ENCODE data around the gene RASD1.

Gene RASD1

GRCh38 chr17:17527534-17527933 lies 31.3 kb upstream of the RASD1 start:
- no peak for DNase-seq (ENCODE audit: low read depth)

DNA sequence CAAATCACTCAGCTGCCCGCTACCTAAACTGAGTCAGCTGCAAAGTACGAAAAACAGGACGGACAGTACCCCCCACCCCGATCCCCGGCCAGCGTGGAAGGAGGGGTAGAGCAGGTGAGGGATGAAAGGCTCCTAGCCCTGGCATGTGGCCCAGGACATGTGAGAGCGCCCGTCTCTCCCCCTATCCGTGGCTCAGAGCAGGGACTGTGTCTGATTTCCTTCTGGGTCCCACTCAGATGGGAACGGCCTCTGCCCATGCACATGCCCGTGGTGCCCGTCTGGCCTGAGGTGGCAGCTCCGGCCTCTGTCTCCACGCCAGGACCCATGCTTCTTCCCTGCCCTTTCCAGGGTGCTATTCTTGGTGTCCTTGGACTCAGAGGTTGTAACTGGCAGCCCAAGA lies 30.2 kb upstream of the RASD1 start:
- DNase-seq (ENCODE audit: low read depth): no peak

GRCh38 chr17:17525956-17526355 lies 29.8 kb upstream of the RASD1 start:
- DNase-seq (ENCODE audit: low read depth): no peak

GRCh38 chr17:17525311-17525710 lies 29.1 kb upstream of the RASD1 start:
- no peak for DNase-seq (ENCODE audit: low read depth)

DNA sequence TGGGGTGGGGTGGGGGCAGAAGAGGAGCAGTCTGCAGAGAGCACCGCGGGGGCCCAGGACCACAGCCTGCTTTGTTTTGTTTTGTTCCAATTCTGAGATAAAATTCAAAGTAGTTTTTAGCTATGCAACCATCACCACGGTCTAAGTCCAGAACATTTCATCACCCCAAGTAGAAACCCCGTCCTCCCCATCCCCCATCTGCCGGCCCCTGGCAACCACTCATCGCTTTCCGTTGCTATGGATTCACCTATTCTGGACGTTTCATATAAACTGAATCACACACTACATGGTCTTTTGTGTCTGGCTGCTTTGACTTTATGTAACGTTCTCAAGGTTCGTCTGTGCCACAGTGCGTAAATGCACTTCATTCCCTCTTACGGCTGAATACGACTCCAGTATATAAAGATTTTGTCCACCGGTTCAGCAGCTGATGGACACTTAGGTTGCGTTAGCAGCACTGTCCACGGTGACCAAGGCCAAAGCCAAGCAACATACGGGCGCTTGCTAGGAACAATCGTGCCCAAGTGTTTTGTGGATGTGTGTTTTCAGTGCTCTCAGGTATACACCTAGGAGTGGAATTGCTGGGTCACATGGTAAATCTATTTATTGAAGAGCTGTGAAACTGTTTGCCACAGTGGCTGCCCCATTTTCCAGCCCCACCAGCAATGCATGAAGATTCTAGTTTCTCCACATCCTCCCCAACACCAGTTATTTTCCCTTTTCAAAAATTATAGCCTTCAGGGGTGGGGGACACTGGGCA lies 27.7 kb upstream of the RASD1 start:
- DNase-seq (ENCODE audit: low read depth): no peak

DNA sequence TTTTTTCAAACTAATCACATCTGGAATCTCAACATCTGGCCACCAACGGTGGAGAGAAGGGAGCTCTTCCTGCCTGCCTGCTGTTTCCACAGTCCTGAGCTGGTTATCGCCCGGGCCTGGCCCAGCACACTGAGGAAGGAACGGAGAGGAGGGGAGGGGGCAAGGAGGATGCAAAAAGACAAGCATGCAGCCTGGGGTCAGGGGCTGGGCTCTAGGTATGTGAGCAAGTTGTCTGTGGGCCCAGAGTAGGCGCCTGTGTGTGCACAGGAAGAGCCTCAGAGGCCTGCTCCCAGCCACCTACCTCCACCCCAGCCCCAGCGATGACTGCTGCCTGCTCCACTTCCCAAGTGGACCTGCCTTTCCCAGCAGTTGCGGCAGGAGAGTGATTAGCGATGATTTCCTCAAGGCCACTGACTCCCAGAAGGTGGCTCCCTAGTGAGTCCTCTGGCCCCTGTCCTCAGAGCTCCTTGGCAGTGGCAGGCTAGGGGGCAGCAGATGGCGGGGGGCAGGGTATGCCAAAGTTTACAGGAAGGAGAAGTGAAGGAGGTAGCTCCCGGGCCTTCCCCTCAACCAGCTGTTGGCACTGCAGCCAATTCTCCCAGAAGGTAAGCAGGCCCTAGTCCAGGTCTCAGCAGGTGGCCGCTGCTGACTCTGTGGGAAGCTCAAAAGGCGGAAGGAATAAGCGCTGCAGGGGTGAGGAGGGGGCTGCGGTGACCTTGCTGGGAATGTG lies 27.0 kb upstream of the RASD1 start:
- DNase-seq (ENCODE audit: low read depth): no peak

DNA sequence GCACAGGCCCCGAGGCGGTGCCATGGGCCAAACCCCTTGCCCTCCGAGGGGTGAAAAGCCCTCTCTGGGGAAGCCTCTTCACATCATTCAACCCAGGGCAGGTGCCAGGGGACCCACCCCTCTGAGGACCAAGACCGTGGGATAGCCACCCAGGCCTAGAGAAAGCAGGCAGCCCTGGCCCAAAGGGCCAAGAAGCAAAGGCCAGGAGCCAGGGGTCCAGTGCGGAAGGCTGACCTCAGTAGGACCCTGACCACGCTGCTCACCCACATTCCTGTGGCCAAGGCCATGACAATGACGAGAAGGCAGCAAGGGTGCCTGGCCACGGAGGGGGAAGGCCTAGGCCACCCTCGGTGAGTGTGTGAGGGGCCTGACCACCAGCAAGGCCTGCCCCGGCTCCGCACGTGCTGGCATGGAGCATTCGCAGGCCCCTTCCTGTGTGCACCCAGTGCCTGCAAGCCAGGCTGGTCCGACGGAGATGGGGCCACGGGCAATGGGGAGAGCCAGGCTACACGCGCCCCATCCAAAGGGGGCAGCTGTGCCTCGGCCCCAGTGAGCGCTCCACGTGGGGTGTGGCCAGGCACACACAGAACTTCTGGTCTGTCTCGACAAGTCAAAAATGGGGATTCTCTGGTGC lies 24.5 kb upstream of the RASD1 start:
- DNase-seq (ENCODE audit: low read depth): no peak

DNA sequence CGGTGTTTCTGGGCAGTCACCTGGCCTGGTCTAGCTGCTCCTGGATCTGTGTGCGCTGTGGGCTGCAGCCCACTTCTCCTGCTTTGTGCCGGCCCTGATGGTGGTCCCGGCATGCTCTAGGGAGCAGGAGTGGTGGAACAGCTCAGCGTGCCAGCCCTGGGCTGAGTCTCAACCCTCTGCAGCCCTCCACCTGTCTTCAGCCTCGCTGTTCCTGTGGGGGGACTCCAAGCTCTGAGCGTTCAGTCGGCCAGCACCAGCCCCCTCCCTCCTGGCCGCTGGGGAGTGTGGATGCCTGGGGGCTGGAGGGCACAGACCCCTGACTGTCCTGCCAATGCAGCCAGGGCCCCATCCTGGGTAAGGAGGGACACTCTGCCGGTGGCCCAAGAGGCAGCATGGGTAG lies 23.7 kb upstream of the RASD1 start:
- no peak for DNase-seq (ENCODE audit: low read depth)

GRCh38 chr17:17518951-17519350 lies 22.8 kb upstream of the RASD1 start:
- no peak for DNase-seq (ENCODE audit: low read depth)

DNA sequence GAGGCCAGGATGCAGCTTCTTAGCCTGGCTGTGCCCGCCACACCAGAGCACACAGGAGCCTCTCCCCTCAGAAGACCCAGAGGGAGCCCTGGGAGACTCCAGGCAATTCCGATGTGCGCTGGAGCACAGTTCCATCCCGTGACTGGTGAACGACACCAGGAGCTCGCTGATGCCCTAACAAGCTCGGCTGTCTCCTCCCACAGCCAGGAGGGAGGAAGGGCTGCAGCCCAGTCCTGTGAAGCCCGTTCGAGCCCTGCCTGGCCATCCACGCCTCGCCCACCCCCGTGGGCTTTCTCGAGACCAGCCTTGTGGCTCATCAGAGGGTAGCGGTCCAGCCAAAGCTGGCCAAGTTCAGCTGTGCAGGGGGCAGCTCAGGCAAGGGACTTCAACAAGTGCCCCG lies 21.8 kb upstream of the RASD1 start:
- DNase-seq (ENCODE audit: low read depth): no peak

- no peak for DNase-seq (ENCODE audit: low read depth)
These were observed 20.9 kb upstream of the RASD1 start for GRCh38 chr17:17516941-17517720.

DNA sequence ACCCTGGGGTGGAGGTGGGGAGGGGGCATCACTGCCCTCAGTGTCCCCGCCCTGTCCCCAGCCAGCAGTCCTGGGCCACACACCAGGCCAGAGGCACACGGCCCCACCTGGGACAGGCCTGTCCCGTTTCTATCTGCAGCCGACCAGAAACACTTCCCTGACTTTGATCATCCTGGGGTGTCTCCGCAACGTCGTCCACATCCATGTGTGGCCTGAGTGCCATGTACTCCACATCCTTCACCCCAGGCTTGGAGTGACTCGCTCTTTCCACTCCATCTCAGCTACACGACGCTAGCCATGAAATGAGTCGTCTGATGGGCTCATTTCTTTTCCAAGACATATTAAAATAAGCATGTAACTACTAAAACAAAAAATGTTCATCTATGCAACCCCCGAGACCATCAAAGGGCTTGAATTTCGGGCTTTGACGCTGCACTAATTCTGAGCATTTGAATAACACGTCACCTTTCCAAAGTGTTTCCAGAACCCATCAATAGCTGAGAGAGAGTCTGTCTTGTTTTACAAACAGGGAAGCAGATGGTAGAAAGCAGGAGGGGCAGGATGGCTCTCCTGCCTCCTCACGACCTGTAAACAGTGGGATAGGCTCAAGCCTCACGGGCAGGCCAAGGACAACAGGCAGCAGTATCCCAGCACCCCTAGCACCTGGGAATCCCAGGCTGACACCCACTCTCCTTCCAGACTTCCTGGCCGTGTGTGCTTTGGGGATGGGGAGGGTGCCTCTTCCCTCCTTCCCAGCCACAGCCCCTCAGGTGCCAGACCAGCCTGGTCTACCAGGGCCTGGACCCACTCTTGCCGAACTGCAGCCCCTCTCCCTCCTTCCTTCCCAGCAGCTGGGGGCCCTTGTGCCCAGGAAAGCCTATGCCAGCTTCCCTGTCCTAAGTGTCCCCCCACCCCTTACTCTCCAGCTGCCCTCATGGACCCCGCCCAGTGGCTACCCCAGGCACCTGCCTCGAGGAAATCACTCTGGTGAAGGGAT lies 20.0 kb upstream of the RASD1 start:
- no peak for DNase-seq (ENCODE audit: low read depth)

- no peak for DNase-seq (ENCODE audit: low read depth)
These were observed 19.1 kb upstream of the RASD1 start for GRCh38 chr17:17514993-17515933.

DNA sequence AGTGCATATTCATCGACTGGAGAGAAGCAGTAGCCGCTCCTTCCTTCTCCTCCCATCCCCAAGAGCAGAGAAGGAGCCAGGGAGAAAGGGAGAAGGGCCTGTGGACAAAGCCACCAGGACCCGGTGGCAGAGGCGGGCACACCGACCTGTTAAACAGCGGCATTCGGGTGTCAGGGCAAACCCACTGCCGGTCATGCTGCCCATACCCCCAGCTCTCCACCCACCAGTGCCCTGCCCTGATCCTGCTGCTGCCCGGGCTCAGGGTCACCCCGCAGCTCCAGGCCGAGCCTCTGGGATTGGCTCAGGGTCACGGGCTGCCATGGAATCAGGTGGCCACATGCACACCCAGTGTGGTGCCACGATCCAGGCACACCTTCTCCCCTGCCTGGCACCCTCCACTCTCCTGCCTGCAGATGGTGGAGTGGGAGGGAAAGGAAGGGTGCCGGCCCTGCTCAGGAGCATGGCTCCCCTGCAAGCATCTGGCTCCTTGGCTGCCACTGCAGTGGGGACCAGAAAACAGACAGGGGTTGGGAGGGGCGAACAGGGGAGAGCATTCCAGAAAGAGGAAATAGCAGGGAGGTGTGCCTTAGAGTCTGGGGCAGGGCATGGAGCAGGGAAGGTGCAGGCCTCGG lies 18.3 kb upstream of the RASD1 start:
- no peak for DNase-seq (ENCODE audit: low read depth)

DNA sequence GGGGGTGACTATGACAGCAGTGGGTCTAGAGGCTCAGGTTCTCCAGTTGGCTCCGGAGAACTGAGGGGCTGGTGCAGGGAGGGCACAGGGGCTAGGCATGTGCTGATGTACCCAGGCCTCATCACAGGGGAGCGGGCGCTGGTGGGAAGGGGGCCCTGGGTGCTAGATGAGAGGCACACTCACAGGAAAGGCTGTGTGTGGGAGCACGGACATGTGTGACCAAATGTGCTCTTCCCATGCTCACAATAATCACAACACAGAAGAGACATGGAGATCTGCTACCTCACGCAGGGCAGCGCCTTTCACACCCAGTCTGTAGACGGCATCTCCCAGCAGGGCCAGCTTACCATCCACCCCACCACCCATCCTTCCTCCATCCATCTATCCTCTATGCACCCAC lies 17.4 kb upstream of the RASD1 start:
- no peak for DNase-seq (ENCODE audit: low read depth)

GRCh38 chr17:17512866-17513265 lies 16.7 kb upstream of the RASD1 start:
- DNase-seq (ENCODE audit: low read depth): no peak

DNA sequence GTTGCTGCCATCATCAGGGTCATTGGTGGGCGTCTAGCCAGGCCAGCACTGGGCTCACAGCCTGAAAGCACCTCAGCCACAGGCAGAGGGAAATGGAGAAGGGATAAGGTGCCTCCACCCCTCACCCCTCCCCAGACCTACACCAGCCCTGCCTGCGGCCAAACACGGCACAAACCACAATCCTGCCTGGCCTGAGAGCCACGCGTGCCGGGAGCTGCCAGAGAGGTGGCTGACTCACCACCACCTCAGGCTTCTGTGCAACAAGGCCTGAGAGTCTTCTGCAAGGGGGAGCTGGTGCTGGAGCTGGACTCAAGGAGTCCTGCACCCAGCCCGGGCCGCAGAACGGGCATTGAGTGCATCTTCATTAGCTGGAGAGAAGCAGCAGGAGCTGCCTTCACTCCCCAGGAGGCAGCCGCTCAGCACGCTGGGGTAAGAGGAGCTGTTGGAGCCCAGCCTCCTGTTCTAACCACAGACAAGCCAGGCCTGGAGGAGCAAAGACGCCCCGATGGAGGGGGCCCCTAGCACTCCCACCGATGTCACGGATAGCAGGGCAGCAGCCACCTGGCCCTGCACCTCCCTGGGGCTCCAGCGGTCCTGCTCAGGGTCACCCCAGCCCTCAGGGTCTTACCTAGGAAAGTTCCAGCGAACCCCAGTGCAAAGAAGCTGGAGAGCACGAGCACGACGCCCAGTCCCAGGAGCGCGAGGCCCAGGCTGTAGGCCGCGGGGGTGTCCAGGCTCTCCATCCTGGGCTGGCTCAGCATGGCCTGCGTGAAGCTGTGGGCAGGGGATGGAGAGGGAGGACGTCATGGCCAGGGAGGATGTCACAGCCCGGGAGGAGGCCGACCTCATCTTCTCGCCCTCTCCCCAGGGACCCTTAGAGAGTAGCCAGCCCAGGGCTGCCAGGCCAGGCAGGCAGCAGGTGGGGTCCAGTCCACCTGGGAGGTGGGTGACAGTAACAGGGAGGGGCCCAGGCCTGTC lies 16.0 kb upstream of the RASD1 start:
- DNase-seq (ENCODE audit: low read depth): no peak

GRCh38 chr17:17511293-17511741 lies 15.1 kb upstream of the RASD1 start:
- no peak for DNase-seq (ENCODE audit: low read depth)

All from stimulated activated CD4-positive, alpha-beta T cell treated with anti-CD3 and anti-CD28 coated beads, Interleukin-2, amount 100 ng/mL, for 4 hours (primary cell).